Neuronal stem cell (in vitro differentiated cells): Measurements from ENCODE around the gene PPP1R14D. TPM values are rescaled to one million over a fixed set of nuclear protein-coding genes. Genes with fewer than 3 reads are reported as not detected.

Source experiments
- DNase-seq: peaks from one replicate; pipeline ENCODE4 v3.0.0-alpha.2; 2013; ENCODE audit warnings: low spot score
- H2AFZ ChIP-seq: one replicate; pipeline ENCODE4 v1.6.1; 2013; ENCODE audit warnings: mild to moderate bottlenecking, low read length, inconsistent platforms
- H2AK5ac ChIP-seq: 2 replicates; pipeline ENCODE4 v1.6.1; 2013; ENCODE audit warnings: low read depth, mild to moderate bottlenecking, inconsistent platforms, low read length, moderate library complexity, mixed read lengths
- H2BK120ac ChIP-seq: 2 replicates; pipeline ENCODE4 v1.6.1; 2013; ENCODE audit warnings: low read depth, mild to moderate bottlenecking, inconsistent platforms, low read length, moderate library complexity, mixed read lengths
- H2BK12ac ChIP-seq: one replicate; pipeline ENCODE4 v1.6.1; 2013; ENCODE audit warnings: low read length, inconsistent platforms
- H2BK15ac ChIP-seq: 2 replicates; pipeline ENCODE4 v1.6.1; 2013; ENCODE audit warnings: mild to moderate bottlenecking, low read length, inconsistent platforms, mixed read lengths
- H2BK5ac ChIP-seq: one replicate; pipeline ENCODE4 v1.6.1; 2013; ENCODE audit warnings: inconsistent platforms, mild to moderate bottlenecking, low read length, moderate library complexity
- H3K14ac ChIP-seq: one replicate; pipeline ENCODE4 v1.6.1; 2013; ENCODE audit warnings: low read length, inconsistent platforms
- H3K18ac ChIP-seq: 2 replicates; pipeline ENCODE4 v1.6.1; 2013; ENCODE audit warnings: low read length, inconsistent platforms
- H3K23ac ChIP-seq: 2 replicates; pipeline ENCODE4 v1.6.1; 2013; ENCODE audit warnings: low read depth, mild to moderate bottlenecking, mixed read lengths, low read length, inconsistent platforms; ENCODE audit not compliant: poor library complexity
- H3K27ac ChIP-seq: replicated peaks from 3 replicates; pipeline ENCODE4 v1.5.1; 2013; ENCODE audit warnings: low read length, inconsistent platforms
- H3K27me3 ChIP-seq, 3 experiments: 2 replicates each; pipeline ENCODE4 v1.6.1; 2013; ENCODE audit warnings: low read length in 3 of 3, mild to moderate bottlenecking in 2 of 3, inconsistent platforms in 1 of 3, low read depth in 1 of 3, mixed read lengths in 1 of 3, moderate library complexity in 1 of 3; ENCODE audit not compliant: control insufficient read depth in 3 of 3, insufficient read depth in 3 of 3
- H3K36me3 ChIP-seq, 2 donors: replicated peaks in 1 of 2; 2 replicates each; pipeline ENCODE4 v1.6.1; 2013; ENCODE audit warnings: low read length in 2 of 2; ENCODE audit not compliant: control insufficient read depth in 2 of 2, insufficient read depth in 2 of 2
- H3K4ac ChIP-seq: 2 replicates; pipeline ENCODE4 v1.6.1; 2013; ENCODE audit warnings: inconsistent platforms, mild to moderate bottlenecking, low read length, moderate library complexity
- H3K4me1 ChIP-seq, 2 donors: 1 replicate in 1 of 2; 2 replicates in 1 of 2; pipeline ENCODE4 v1.6.1; 2013; ENCODE audit warnings: low read length in 2 of 2, low read depth in 1 of 2; ENCODE audit not compliant: control insufficient read depth in 2 of 2, insufficient read depth in 1 of 2
- H3K4me2 ChIP-seq: one replicate; pipeline ENCODE4 v1.6.1; 2013; ENCODE audit warnings: mild to moderate bottlenecking, low read length, inconsistent platforms; ENCODE audit not compliant: insufficient read depth, poor library complexity, severe bottlenecking
- H3K4me3 ChIP-seq, 2 donors: 2 replicates each; pipeline ENCODE4 v1.5.1; 2013; ENCODE audit warnings: low read length in 2 of 2, mild to moderate bottlenecking in 2 of 2, inconsistent platforms in 1 of 2, moderate library complexity in 1 of 2
- H3K79me1 ChIP-seq: one replicate; pipeline ENCODE4 v1.6.1; 2013; ENCODE audit warnings: low read depth, mild to moderate bottlenecking, inconsistent platforms, low read length, moderate library complexity
- H3K9ac ChIP-seq: one replicate; pipeline ENCODE4 v1.6.1; 2013; ENCODE audit warnings: mild to moderate bottlenecking, low read depth, low read length, inconsistent platforms; ENCODE audit not compliant: poor library complexity
- H3K9me3 ChIP-seq, 2 donors: replicated peaks in 1 of 2; 2 replicates each; pipeline versions ENCODE3 to v1.6.1; 2013; ENCODE audit warnings: low read length in 2 of 2, mild to moderate bottlenecking in 2 of 2, inconsistent platforms in 1 of 2, low read depth in 1 of 2, mixed read lengths in 1 of 2, moderate library complexity in 1 of 2; ENCODE audit not compliant: control insufficient read depth in 2 of 2, insufficient read depth in 1 of 2
- H4K8ac ChIP-seq: one replicate; pipeline ENCODE4 v1.6.1; 2013; ENCODE audit warnings: low read depth, mild to moderate bottlenecking, inconsistent platforms, low read length, moderate library complexity
- H4K91ac ChIP-seq: one replicate; pipeline ENCODE4 v1.6.1; 2013; ENCODE audit warnings: low read length, low read depth, mild to moderate bottlenecking, inconsistent platforms; ENCODE audit not compliant: poor library complexity
- WGBS, 2 donors: extraction: QIAGEN DNeasy Blood & Tissue Kit; methylation state at CpG; one replicate each; pipeline ENCODE4 v1.1.7; 2013; ENCODE audit warnings: missing lambda C conversion rate in 2 of 2, mixed read lengths in 1 of 2; ENCODE audit not compliant: insufficient read length in 2 of 2, insufficient replicate concordance in 1 of 2; ENCODE audit errors: extremely low coverage in 2 of 2; 5-methylcytosine and 5-hydroxymethylcytosine counted together
- polyA plus RNA-seq, 2 experiments: library from polyadenylated mRNA; stranded (reverse); fragments of 200-250 nt; gene quantifications; one replicate each; pipeline ENCODE4 v1.2.3, GENCODE V29; 2013

The PPP1R14D gene, protein sequence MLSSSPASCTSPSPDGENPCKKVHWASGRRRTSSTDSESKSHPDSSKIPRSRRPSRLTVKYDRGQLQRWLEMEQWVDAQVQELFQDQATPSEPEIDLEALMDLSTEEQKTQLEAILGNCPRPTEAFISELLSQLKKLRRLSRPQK
- polyA plus RNA-seq (2013, experiment 1 of 2) = not detected
- polyA plus RNA-seq (2013, experiment 2 of 2) = 0.07 TPM

- Histone ChIP-seq H3K9ac (no peak within 1 kb of the TSS), H3K79me1 (no peaks in the 10 kb centered on the region), H4K8ac (no peak within 1 kb of the TSS), H3K23ac (peak within 1 kb of the TSS; percentile 14), H2AK5ac (no peak within 1 kb of the TSS), H3K4me2 (no peak within 1 kb of the TSS), H3K27ac (no peak within 1 kb of the TSS), H3K18ac (peak within 1 kb of the TSS; percentile 7), H3K36me3 (no peaks in the 10 kb centered on the region), H3K27me3 (peaks cover 0 to 3% (median 0%) of the 10 kb centered on the region in 3 experiments), H2AFZ (peak within 1 kb of the TSS; percentile 35), H3K4me1 (no peaks in the 10 kb centered on the region), H2BK15ac (no peak within 1 kb of the TSS), H2BK12ac (no peak within 1 kb of the TSS), H4K91ac (no peak within 1 kb of the TSS), H3K9me3 (no peaks in the 10 kb centered on the region), H3K4ac (no peak within 1 kb of the TSS), H3K4me3 (no peak within 1 kb of the TSS), H3K14ac (no peak within 1 kb of the TSS), H2BK5ac (no peak within 1 kb of the TSS), H2BK120ac (no peak within 1 kb of the TSS)
- WGBS, 2 donors = no CpG with 5 or more reads among the region's 6 CpGs
- DNase-seq = no peak
Observed at GRCh38 chr15:40828447-40829036, at the start of gene PPP1R14D. TSS of gene PPP1R14D (minus strand) at chr15:40828708. CDS start at chr15:40828641, 67 bp downstream.

GRCh38 chr15:40877694-40878093, 49.2 kb upstream of the PPP1R14D start:
- DNase-seq = no peak
- WGBS, 2 donors = no CpG with 5 or more reads among the region's 2 CpGs
- Histone ChIP-seq H3K9me3 (no peaks in the 10 kb centered on the region), H3K79me1 (no peaks in the 10 kb centered on the region), H3K27me3 (peaks cover 0 to 17% (median 13%) of the 10 kb centered on the region in 3 experiments), H2BK120ac (no peak overlapping the region), H2AK5ac (no peak overlapping the region), H2BK15ac (no peak overlapping the region), H3K14ac (no peak overlapping the region), H4K8ac (no peak overlapping the region), H3K9ac (no peak overlapping the region), H3K36me3 (no peaks in the 10 kb centered on the region), H2BK12ac (no peak overlapping the region), H3K4me1 (no peaks in the 10 kb centered on the region), H4K91ac (no peak overlapping the region), H3K18ac (no peak overlapping the region), H3K27ac (no peak overlapping the region), H2BK5ac (no peak overlapping the region), H3K4me2 (no peak overlapping the region), H3K4me3 (no peak overlapping the region), H3K23ac (no peak overlapping the region), H3K4ac (no peak overlapping the region), H2AFZ (no peak overlapping the region)

GRCh38 chr15:40875991-40876730, 47.7 kb upstream of the PPP1R14D start:
- no peak overlapping the region for H2BK15ac ChIP-seq
- H3K27me3 ChIP-seq = peaks cover 0 to 32% (median 18%) of the 10 kb centered on the region in 3 experiments
- H3K4me2 ChIP-seq = no peak overlapping the region
- H3K4me1 ChIP-seq = no peaks in the 10 kb centered on the region
- H3K27ac ChIP-seq = no peak overlapping the region
- no peak overlapping the region for H3K4me3 ChIP-seq
- WGBS, 2 donors = no CpG with 5 or more reads among the region's 6 CpGs
- H3K14ac ChIP-seq = no peak overlapping the region
- no peaks in the 10 kb centered on the region for H3K9me3 ChIP-seq
- no peak overlapping the region for H2BK120ac ChIP-seq
- H2BK5ac ChIP-seq = no peak overlapping the region
- H3K9ac ChIP-seq = no peak overlapping the region
- H3K4ac ChIP-seq = no peak overlapping the region
- no peak overlapping the region for H2AFZ ChIP-seq
- no peak overlapping the region for H2AK5ac ChIP-seq
- no peaks in the 10 kb centered on the region for H3K36me3 ChIP-seq
- no peak for DNase-seq
- H4K8ac ChIP-seq = no peak overlapping the region
- no peak overlapping the region for H2BK12ac ChIP-seq
- no peaks in the 10 kb centered on the region for H3K79me1 ChIP-seq
- H3K23ac ChIP-seq = no peak overlapping the region
- no peak overlapping the region for H4K91ac ChIP-seq
- no peak overlapping the region for H3K18ac ChIP-seq
